PC-9 (cell line): Measurements from ENCODE around the gene PPP1R11. TPM values are rescaled to one million over a fixed set of nuclear protein-coding genes. Genes with fewer than 3 reads are reported as not detected.

Experiments
- BruUV-seq: library from RNA; stranded (reverse); fragments of 400-500 nt; replicated peaks from 2 replicates; lab custom pipeline; 2021; lab: Mats Ljungman, UMichigan
- CTCF ChIA-PET: fragments of 300-600 bp; sonication (Branson Sonifier 250); formaldehyde crosslinking; loops from one replicate; lab custom pipeline; 2022; ENCODE audit warnings: antibody characterized with exemption; lab: Charles Lee
- POLR2A ChIA-PET: fragments of 300-600 bp; sonication (Branson Sonifier 250); formaldehyde crosslinking; loops from one replicate; lab custom pipeline; 2022; ENCODE audit warnings: antibody characterized with exemption; ENCODE audit not compliant: unreplicated experiment; lab: Charles Lee
- DNase-seq, 2 experiments: peaks; one replicate each; pipeline versions ENCODE4 v3.0.0 to v3.0.0-alpha.2; 2015 to 2022; ENCODE audit warnings: mixed read lengths in 1 of 2
- H2AFZ ChIP-seq: fragments of 200-600 bp; sonication (generic); 2 replicates; pipeline ENCODE4 v1.8.1; 2017; ENCODE audit warnings: antibody characterized with exemption
- H3F3A ChIP-seq: fragments of 200-600 bp; sonication (generic); 2 replicates; pipeline ENCODE4 v1.8.1; 2017; ENCODE audit warnings: antibody characterized with exemption, mild to moderate bottlenecking, low read depth; ENCODE audit not compliant: insufficient read depth
- H3K27ac ChIP-seq: fragments of 200-600 bp; sonication (generic); 2 replicates; pipeline ENCODE4 v1.6.1; 2016; ENCODE audit warnings: mixed run types
- H3K27me3 ChIP-seq: fragments of 200-600 bp; sonication (generic); 2 replicates; pipeline ENCODE4 v1.6.1; 2016; ENCODE audit warnings: low read depth, mixed run types; ENCODE audit not compliant: insufficient read depth
- H3K36me3 ChIP-seq: fragments of 200-600 bp; sonication (generic); 2 replicates; pipeline ENCODE4 v1.6.1; 2016; ENCODE audit warnings: low read depth, mixed run types
- H3K4me1 ChIP-seq: fragments of 200-600 bp; sonication (generic); replicated peaks from 2 replicates; pipeline ENCODE4 v1.6.1; 2016; ENCODE audit warnings: mixed run types; ENCODE audit not compliant: insufficient read depth
- H3K4me2 ChIP-seq: fragments of 200-600 bp; sonication (generic); 2 replicates; pipeline ENCODE4 v1.6.1; 2017; ENCODE audit warnings: mixed run types
- H3K4me3 ChIP-seq: fragments of 200-600 bp; sonication (generic); 2 replicates; pipeline ENCODE4 v1.6.1; 2016; ENCODE audit warnings: mixed run types
- H3K79me2 ChIP-seq: fragments of 200-600 bp; sonication (generic); 2 replicates; pipeline ENCODE4 v1.6.1; 2017; ENCODE audit warnings: low read depth, mixed run types
- H3K9me2 ChIP-seq: fragments of 200-600 bp; sonication (generic); 2 replicates; pipeline ENCODE4 v1.8.1; 2017; ENCODE audit warnings: mild to moderate bottlenecking; ENCODE audit not compliant: insufficient read depth
- H3K9me3 ChIP-seq: fragments of 200-600 bp; sonication (generic); 2 replicates; pipeline ENCODE4 v1.8.1; 2016; ENCODE audit warnings: low read depth; ENCODE audit not compliant: insufficient read depth
- H4K20me1 ChIP-seq: fragments of 200-600 bp; sonication (generic); 2 replicates; pipeline ENCODE4 v1.8.1; 2017; ENCODE audit not compliant: insufficient read depth
- EZH2 ChIP-seq: fragments of 200-600 bp; sonication (generic); IDR thresholded peaks from 2 replicates; pipeline ENCODE4 v1.8.0; 2017; ENCODE audit warnings: antibody characterized with exemption, low read depth
- intact Hi-C: fragments of 100-400 bp; cut with micrococcal nuclease; formaldehyde crosslinking; loops from one replicate; pipeline ENCODE4 v1.10.0; 2022; ENCODE audit not compliant: unreplicated experiment
- total RNA-seq: library from RNA; stranded (reverse); gene quantifications from 2 replicates; pipeline ENCODE4 v1.2.3, GENCODE V29; 2021
- TF ChIP-seq, protein P1 (sequence below): fragments of 200-600 bp; sonication (generic); conservative IDR thresholded peaks from 2 replicates; pipeline ENCODE4 v1.6.1; 2017; ENCODE audit warnings: mixed run types, antibody characterized with exemption, mild to moderate bottlenecking, moderate library complexity

PPP1R11 gene
- total RNA-seq, 1 experiment from 2014 or later = 48.3 TPM

DNA sequence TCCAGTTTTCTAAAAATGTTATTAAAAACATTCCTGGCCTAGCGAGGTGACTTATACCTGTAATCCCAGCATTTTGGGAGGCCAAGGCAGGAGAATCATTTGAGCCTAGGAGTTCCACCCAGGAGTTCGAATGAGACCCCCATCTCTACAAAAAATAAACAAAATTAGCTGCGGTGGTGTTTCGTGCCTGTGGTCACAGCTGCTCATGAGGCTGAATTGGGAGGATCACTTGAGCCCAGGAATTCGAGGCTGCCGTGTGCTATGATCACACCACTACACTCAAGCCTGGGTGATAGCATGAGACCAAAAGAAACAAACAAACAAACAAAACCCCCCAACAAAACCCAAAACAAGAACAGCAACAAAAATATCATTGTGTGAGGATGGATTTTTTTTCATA is 25.8 kb upstream of the PPP1R11 start:
- Histone ChIP-seq H2AFZ (no peak overlapping the region), H4K20me1 (peaks cover 4% of the 10 kb centered on the region; the same call in 1 of the 2 replicates), H3K9me3 (no peaks in the 10 kb centered on the region), H3K4me3 (no peak overlapping the region), H3K79me2 (no peaks in the 10 kb centered on the region), H3F3A (peaks cover 3% of the 10 kb centered on the region; the same call in 1 of the 2 replicates), H3K27ac (no peak overlapping the region), H3K4me1 (no peaks in the 10 kb centered on the region), H3K27me3 (no peaks in the 10 kb centered on the region), H3K36me3 (no peaks in the 10 kb centered on the region), H3K9me2 (no peaks in the 10 kb centered on the region), H3K4me2 (no peak overlapping the region)
- TF ChIP-seq EZH2 = no peak
- TF ChIP-seq, protein P1, sequence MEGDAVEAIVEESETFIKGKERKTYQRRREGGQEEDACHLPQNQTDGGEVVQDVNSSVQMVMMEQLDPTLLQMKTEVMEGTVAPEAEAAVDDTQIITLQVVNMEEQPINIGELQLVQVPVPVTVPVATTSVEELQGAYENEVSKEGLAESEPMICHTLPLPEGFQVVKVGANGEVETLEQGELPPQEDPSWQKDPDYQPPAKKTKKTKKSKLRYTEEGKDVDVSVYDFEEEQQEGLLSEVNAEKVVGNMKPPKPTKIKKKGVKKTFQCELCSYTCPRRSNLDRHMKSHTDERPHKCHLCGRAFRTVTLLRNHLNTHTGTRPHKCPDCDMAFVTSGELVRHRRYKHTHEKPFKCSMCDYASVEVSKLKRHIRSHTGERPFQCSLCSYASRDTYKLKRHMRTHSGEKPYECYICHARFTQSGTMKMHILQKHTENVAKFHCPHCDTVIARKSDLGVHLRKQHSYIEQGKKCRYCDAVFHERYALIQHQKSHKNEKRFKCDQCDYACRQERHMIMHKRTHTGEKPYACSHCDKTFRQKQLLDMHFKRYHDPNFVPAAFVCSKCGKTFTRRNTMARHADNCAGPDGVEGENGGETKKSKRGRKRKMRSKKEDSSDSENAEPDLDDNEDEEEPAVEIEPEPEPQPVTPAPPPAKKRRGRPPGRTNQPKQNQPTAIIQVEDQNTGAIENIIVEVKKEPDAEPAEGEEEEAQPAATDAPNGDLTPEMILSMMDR = no peak
- BruUV-seq = no TSS peak
- CTCF ChIA-PET = no interaction called here
- no peak for DNase-seq
- intact Hi-C loops = no loop called here
- POLR2A ChIA-PET = no interaction called here

DNA sequence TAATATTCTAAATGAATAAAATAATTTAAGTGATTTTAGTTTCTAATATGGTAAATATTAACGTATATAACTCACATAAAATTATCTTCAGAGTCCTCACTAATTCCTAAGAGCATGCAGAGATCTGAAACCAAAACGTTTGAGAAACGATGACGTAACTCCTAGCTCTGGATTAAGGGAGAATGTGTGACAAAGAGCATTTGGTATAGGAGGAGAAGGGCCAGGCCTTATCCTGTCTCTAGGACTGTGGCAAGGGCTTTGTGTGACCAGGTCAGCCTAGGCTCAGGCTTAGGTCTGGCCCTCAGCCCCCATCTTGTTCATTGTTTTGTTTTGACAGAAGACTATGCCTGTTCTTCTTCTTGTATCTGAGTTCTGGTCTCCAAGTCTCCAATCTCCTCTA is 25.2 kb upstream of the PPP1R11 start:
- H3K9me2 ChIP-seq = no peaks in the 10 kb centered on the region
- ChIA-PET CTCF (no interaction called here), POLR2A (no interaction called here)
- no peak for DNase-seq
- no peak overlapping the region for H2AFZ ChIP-seq
- H3K27me3 ChIP-seq = no peaks in the 10 kb centered on the region
- H3K4me1 ChIP-seq = no peaks in the 10 kb centered on the region
- TF ChIP-seq EZH2 = no peak
- TF ChIP-seq, protein P1 = no peak
- H3K4me3 ChIP-seq = no peak overlapping the region
- no peak overlapping the region for H3K4me2 ChIP-seq
- no TSS peak for BruUV-seq
- intact Hi-C loops = no loop called here
- peaks cover 3% of the 10 kb centered on the region; the same call in 1 of the 2 replicates for H3F3A ChIP-seq
- no peak overlapping the region for H3K27ac ChIP-seq
- no peaks in the 10 kb centered on the region for H3K36me3 ChIP-seq
- H3K79me2 ChIP-seq = no peaks in the 10 kb centered on the region
- peaks cover 2% of the 10 kb centered on the region; the same call in 1 of the 2 replicates for H4K20me1 ChIP-seq
- no peaks in the 10 kb centered on the region for H3K9me3 ChIP-seq

DNA sequence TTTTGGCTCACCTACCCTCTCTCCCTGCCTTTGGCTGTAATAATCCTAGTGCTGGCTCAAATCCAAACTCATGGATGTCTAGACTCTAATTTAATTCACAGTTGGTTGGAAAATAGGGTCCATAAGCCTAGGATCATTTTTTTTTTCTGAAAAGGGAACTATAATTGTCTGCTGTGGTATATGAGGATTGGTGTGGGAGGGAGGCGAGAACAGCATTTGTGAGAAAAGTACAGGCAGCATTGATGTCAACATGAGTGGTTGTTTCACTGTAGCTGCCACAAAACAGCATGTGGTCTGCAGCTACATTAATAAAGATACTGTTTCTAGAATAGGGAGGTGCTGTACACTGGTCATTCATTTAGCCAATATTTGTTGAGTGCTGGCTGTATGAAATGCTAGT is 24.5 kb upstream of the PPP1R11 start:
- H3K9me2 ChIP-seq = no peaks in the 10 kb centered on the region
- DNase-seq = no peak
- intact Hi-C loops = no loop called here
- no peaks in the 10 kb centered on the region for H4K20me1 ChIP-seq
- no peaks in the 10 kb centered on the region for H3K9me3 ChIP-seq
- POLR2A ChIA-PET = no interaction called here
- no peaks in the 10 kb centered on the region for H3K36me3 ChIP-seq
- no peaks in the 10 kb centered on the region for H3K79me2 ChIP-seq
- H3K27ac ChIP-seq = no peak overlapping the region
- H3K27me3 ChIP-seq = no peaks in the 10 kb centered on the region
- no peak overlapping the region for H3K4me3 ChIP-seq
- peaks cover 3% of the 10 kb centered on the region; the same call in 1 of the 2 replicates for H3F3A ChIP-seq
- BruUV-seq = no TSS peak
- no peak overlapping the region for H3K4me2 ChIP-seq
- H2AFZ ChIP-seq = no peak overlapping the region
- TF ChIP-seq, protein P1 = no peak
- no peak for TF ChIP-seq EZH2
- CTCF ChIA-PET = no interaction called here
- H3K4me1 ChIP-seq = no peaks in the 10 kb centered on the region
